NT2/D1 (cell line): Measurements from ENCODE around the gene YY1.

Source experiments
- SUZ12 ChIP-seq: IDR thresholded peaks from 2 replicates; pipeline ENCODE4 v1.6.1; 2011; ENCODE audit not compliant: insufficient read length, insufficient read depth; ENCODE audit errors: extremely low read depth
- YY1 ChIP-seq: IDR thresholded peaks from 2 replicates; pipeline ENCODE4 v1.6.1; 2011; ENCODE audit not compliant: insufficient read length, insufficient read depth
- ZNF274 ChIP-seq: IDR thresholded peaks from 2 replicates; pipeline ENCODE4 v1.6.1; 2011; ENCODE audit warnings: mild to moderate bottlenecking, low read depth, low read length

- TF ChIP-seq ZNF274, result no peak
- no peak for TF ChIP-seq YY1
- TF ChIP-seq SUZ12, result no peak
Observed at GRCh38 chr14:100282083-100282350, 43.1 kb downstream of the YY1 start.
